Gastrocnemius medialis (tissue), 4 donors: ENCODE data around the gene SLC44A1. TPM values are rescaled to one million over a fixed set of nuclear protein-coding genes. Genes with fewer than 3 reads are reported as not detected.
A peak's percentile ranks its signal among the peaks of the same experiment; 100 is the strongest.

Experiments
- ATAC-seq, 2 donors: fragments of 150-250 bp; one replicate each; pipeline ENCODE4 v1.9.1; 2016
- DNase-seq, 2 donors: peaks; one replicate each; pipeline ENCODE4 v3.0.0-alpha.2; 2019
- H3K27ac ChIP-seq, 4 donors: fragments of 200-600 bp; sonication (generic); 1 replicate in 1 of 4; 2 replicates in 3 of 4; pipeline ENCODE4 v1.5.1; 2016 to 2018; ENCODE audit warnings: mild to moderate bottlenecking in 2 of 4, moderate library complexity in 1 of 4
- H3K27me3 ChIP-seq, 3 donors: fragments of 200-600 bp; sonication (generic) in 2 of 3; 1 replicate in 1 of 3; 2 replicates in 2 of 3; pipeline versions ENCODE4 v1.5.1 to v1.6.0; 2016 to 2019; ENCODE audit warnings: mild to moderate bottlenecking in 1 of 3, moderate library complexity in 1 of 3
- H3K36me3 ChIP-seq, 2 donors: fragments of 200-600 bp; sonication (generic) in 1 of 2; one replicate each; pipeline ENCODE4 v1.5.1; 2017 to 2018
- H3K4me1 ChIP-seq, 2 donors: fragments of 200-600 bp; sonication (generic) in 1 of 2; one replicate each; pipeline ENCODE4 v1.5.1; 2016 to 2017; ENCODE audit warnings: mild to moderate bottlenecking in 2 of 2
- H3K4me3 ChIP-seq, 4 donors: fragments of 200-600 bp; sonication (generic) in 3 of 4; 1 replicate in 1 of 4; 2 replicates in 3 of 4; pipeline ENCODE4 v1.5.1; 2016 to 2019; ENCODE audit warnings: mild to moderate bottlenecking in 2 of 4
- H3K9me3 ChIP-seq, 3 donors: fragments of 200-600 bp; sonication (generic) in 2 of 3; 1 replicate in 1 of 3; 2 replicates in 2 of 3; pipeline ENCODE4 v1.5.1; 2016 to 2019
- CTCF ChIP-seq, 5 experiments: fragments of 450-650 bp in 3 of 5; fragments of 200-600 bp in 2 of 5; sonication (generic) in 2 of 5; IDR thresholded peaks in 4 of 5; conservative IDR thresholded peaks in 1 of 5; 1 replicate in 4 of 5; 2 replicates in 1 of 5; pipeline ENCODE4 v1.5.1; 2016 to 2019; ENCODE audit warnings: antibody characterized with exemption in 5 of 5, mild to moderate bottlenecking in 3 of 5, moderate library complexity in 3 of 5
- POLR2A ChIP-seq, 2 donors: fragments of 450-650 bp; IDR thresholded peaks; one replicate each; pipeline ENCODE4 v1.6.1; 2017; ENCODE audit warnings: antibody characterized with exemption in 2 of 2, mild to moderate bottlenecking in 2 of 2, moderate library complexity in 2 of 2
- in situ Hi-C, 4 donors: fragments of 200-750 bp; cut with MboI; loops; one replicate each; pipeline versions ENCODE4 v1.15.0 to v1.8.0; 2017; ENCODE audit warnings: low sequenced_read_pairs in 4 of 4
- intact Hi-C: fragments of 100-400 bp; cut with DNase I; formaldehyde crosslinking; loops from one replicate; pipeline ENCODE4 v1.15.1; 2023; ENCODE audit warnings: low total_unique reads
- total RNA-seq, 4 donors: library from RNA; depleted of rRNA; stranded (reverse); fragments of >200 nt; gene quantifications; one replicate each; pipeline versions ENCODE4 v1.1.0 to v1.2.3, GENCODE V29; 2016

The SLC44A1 gene
- total RNA-seq, 4 donors from 2014 or later: 5.4 to 15.9 (median 11.3) TPM

GRCh38 chr9:105242557-105242956 lies 1.9 kb upstream of the SLC44A1 start:
- TF ChIP-seq POLR2A (IDR thresholded peaks at IDR 0.05) (no peak), CTCF (IDR thresholded peaks at IDR 0.05 in 4 of 5, conservative IDR thresholded peaks at IDR 0.05 in 1 of 5) (no peak)
- in situ Hi-C loops: loop anchor here in 1 of 4 donors (10.0 kb wide), 1 partner anchor 318 kb away; the partner anchor contains the start of gene ABCA1

GRCh38 chr9:105243015-105243686 lies 1.3 kb upstream of the SLC44A1 start:
- H3K27me3 ChIP-seq: no peaks in the 10 kb centered on the region
- no peak for ATAC-seq
- no peak overlapping the region for H3K4me3 ChIP-seq
- H3K9me3 ChIP-seq: no peaks in the 10 kb centered on the region
- H3K36me3 ChIP-seq: no peaks in the 10 kb centered on the region
- no peak for TF ChIP-seq POLR2A (IDR thresholded peaks at IDR 0.05)
- no peak for TF ChIP-seq CTCF (IDR thresholded peaks at IDR 0.05 in 4 of 5, conservative IDR thresholded peaks at IDR 0.05 in 1 of 5)
- peaks cover 10 to 14% of the 10 kb centered on the region in 2 donors for H3K4me1 ChIP-seq
- DNase-seq: no peak
- H3K27ac ChIP-seq: peak overlapping the region; percentile 21 to 82 (median 74)
- in situ Hi-C loops (loop anchor here in 1 of 4 donors (10.0 kb wide), 1 partner anchor 318 kb away; the partner anchor contains the start of gene ABCA1), intact Hi-C loops (loop anchor here (5.0 to 10.0 kb wide), 5 partner anchors 36 to 496 kb away; partner anchors contain the start of gene NIPSNAP3A)

More at GRCh38 chr9:105242557-105242956, 1.9 kb upstream of the SLC44A1 start:
- DNase-seq: no peak
- peak overlapping the region; percentile 21 to 82 (median 74) for H3K27ac ChIP-seq
- H3K9me3 ChIP-seq: no peaks in the 10 kb centered on the region
- peak overlapping the region in 1 of 4 donors; percentile 19 for H3K4me3 ChIP-seq
- intact Hi-C loops: loop anchor here (5.0 to 10.0 kb wide), 5 partner anchors 35 to 495 kb away; partner anchors contain the start of gene NIPSNAP3A
- H3K4me1 ChIP-seq: peaks cover 10 to 13% of the 10 kb centered on the region in 2 donors
- no peaks in the 10 kb centered on the region for H3K36me3 ChIP-seq
- H3K27me3 ChIP-seq: no peaks in the 10 kb centered on the region
- no peak for ATAC-seq

GRCh38 chr9:105244734-105245028 lies 230 bp downstream of the SLC44A1 start:
- ATAC-seq: peak; percentile 50 to 60
- Histone ChIP-seq H3K27me3 (no peaks in the 10 kb centered on the region), H3K27ac (peak overlapping the region; percentile 71 to 82 (median 74)), H3K4me3 (peak overlapping the region; percentile 76 to 96 (median 84)), H3K36me3 (no peaks in the 10 kb centered on the region), H3K4me1 (peaks cover 10 to 16% of the 10 kb centered on the region in 2 donors), H3K9me3 (no peaks in the 10 kb centered on the region)
- TF ChIP-seq CTCF (IDR thresholded peaks at IDR 0.05 in 4 of 5, conservative IDR thresholded peaks at IDR 0.05 in 1 of 5) (no peak), POLR2A (IDR thresholded peaks at IDR 0.05) (no peak)
- in situ Hi-C loops (loop anchor here in 1 of 4 donors (10.0 kb wide), 1 partner anchor 320 kb away; the partner anchor contains the start of gene ABCA1), intact Hi-C loops (loop anchor here (5.0 to 10.0 kb wide), 6 partner anchors 37 to 497 kb away; partner anchors contain the start of genes ABCA1 and NIPSNAP3A)
- DNase-seq: no peak

- no peaks in the 10 kb centered on the region for H3K9me3 ChIP-seq
- TF ChIP-seq POLR2A (IDR thresholded peaks at IDR 0.05) (peak in 1 of 2 donors; percentile 37), CTCF (IDR thresholded peaks at IDR 0.05 in 4 of 5, conservative IDR thresholded peaks at IDR 0.05 in 1 of 5) (no peak)
- intact Hi-C loops: loop anchor here (5.0 to 10.0 kb wide), 2 partner anchors 170 to 318 kb away; partner anchors contain the start of gene ABCA1
- ATAC-seq (peak; percentile 31 to 41), DNase-seq (peak; percentile 11 to 37)
- peak overlapping the region; percentile 76 to 96 (median 84) for H3K4me3 ChIP-seq
- no peaks in the 10 kb centered on the region for H3K27me3 ChIP-seq
- H3K27ac ChIP-seq: peak overlapping the region; percentile 70 to 82 (median 73)
- in situ Hi-C loops: loop anchor here in 1 of 4 donors (10.0 kb wide), 1 partner anchor 320 kb away; the partner anchor contains the start of gene ABCA1
- peaks cover 10 to 16% of the 10 kb centered on the region in 2 donors for H3K4me1 ChIP-seq
- no peaks in the 10 kb centered on the region for H3K36me3 ChIP-seq
Observed at GRCh38 chr9:105245029-105245890, 809 bp downstream of the SLC44A1 start.
